Measurements from ENCODE around the gene USP32.

- TF ChIP-seq ZNF274 (IDR thresholded peaks at IDR 0.05; ENCODE audit: low read depth, low read length), result no peak
- TF ChIP-seq YY1 (IDR thresholded peaks at IDR 0.05; ENCODE audit: insufficient read depth, insufficient read length), result no peak
- TF ChIP-seq SUZ12 (IDR thresholded peaks at IDR 0.05; ENCODE audit: extremely low read depth, insufficient read depth, insufficient read length), result no peak
These were observed 377 bp downstream of the USP32 start for GRCh38 chr17:60391471-60392041.
